HL-60 (cell line): ENCODE data around the gene MFRP.

Experiments
- GABPA ChIP-seq: IDR thresholded peaks from 2 replicates; pipeline ENCODE4 v1.6.1; 2012; ENCODE audit warnings: low read depth
- POLR2AphosphoS5 ChIP-seq: IDR thresholded peaks from 2 replicates; pipeline ENCODE4 v1.6.1; 2012; ENCODE audit warnings: low read depth
- REST ChIP-seq: IDR thresholded peaks from 2 replicates; pipeline ENCODE4 v1.6.1; 2012; ENCODE audit warnings: low read depth; ENCODE audit not compliant: insufficient replicate concordance
- SPI1 ChIP-seq: IDR thresholded peaks from 2 replicates; pipeline ENCODE4 v1.6.1; 2012; ENCODE audit warnings: low read depth, mild to moderate bottlenecking, borderline replicate concordance
- TF ChIP-seq, protein P1 (sequence below): IDR thresholded peaks from one replicate; pipeline ENCODE4 v1.5.1; 2011; ENCODE audit warnings: low read length, control low read depth, inconsistent platforms; ENCODE audit not compliant: insufficient read depth

GRCh38 chr11:119388103-119388502 is 41.6 kb upstream of the MFRP start:
- TF ChIP-seq, protein P1, sequence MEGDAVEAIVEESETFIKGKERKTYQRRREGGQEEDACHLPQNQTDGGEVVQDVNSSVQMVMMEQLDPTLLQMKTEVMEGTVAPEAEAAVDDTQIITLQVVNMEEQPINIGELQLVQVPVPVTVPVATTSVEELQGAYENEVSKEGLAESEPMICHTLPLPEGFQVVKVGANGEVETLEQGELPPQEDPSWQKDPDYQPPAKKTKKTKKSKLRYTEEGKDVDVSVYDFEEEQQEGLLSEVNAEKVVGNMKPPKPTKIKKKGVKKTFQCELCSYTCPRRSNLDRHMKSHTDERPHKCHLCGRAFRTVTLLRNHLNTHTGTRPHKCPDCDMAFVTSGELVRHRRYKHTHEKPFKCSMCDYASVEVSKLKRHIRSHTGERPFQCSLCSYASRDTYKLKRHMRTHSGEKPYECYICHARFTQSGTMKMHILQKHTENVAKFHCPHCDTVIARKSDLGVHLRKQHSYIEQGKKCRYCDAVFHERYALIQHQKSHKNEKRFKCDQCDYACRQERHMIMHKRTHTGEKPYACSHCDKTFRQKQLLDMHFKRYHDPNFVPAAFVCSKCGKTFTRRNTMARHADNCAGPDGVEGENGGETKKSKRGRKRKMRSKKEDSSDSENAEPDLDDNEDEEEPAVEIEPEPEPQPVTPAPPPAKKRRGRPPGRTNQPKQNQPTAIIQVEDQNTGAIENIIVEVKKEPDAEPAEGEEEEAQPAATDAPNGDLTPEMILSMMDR = no peak
- TF ChIP-seq POLR2AphosphoS5 (no peak), REST (no peak), GABPA (no peak), SPI1 (no peak)
